Fibroblast of pulmonary artery (primary cell): ENCODE results near the gene PHF13.
A peak's percentile ranks its signal among the peaks of the same experiment; 100 is the strongest.

ENCODE experiments used
- DNase-seq: peaks from one replicate; pipeline ENCODE4 v3.0.0-alpha.2; 2010; ENCODE audit warnings: low read depth
- H3K4me3 ChIP-seq: replicated peaks from 2 replicates; pipeline ENCODE4 v1.5.1; 2011; ENCODE audit warnings: low read depth, mild to moderate bottlenecking, control low read depth, low read length, moderate library complexity
- CTCF ChIP-seq: IDR thresholded peaks from 2 replicates; pipeline ENCODE4 v1.5.1; 2011; ENCODE audit warnings: mild to moderate bottlenecking, control low read depth, low read length, inconsistent platforms; ENCODE audit errors: missing control alignments

The PHF13 gene

GRCh38 chr1:6624710-6625583 is 11.4 kb downstream of the PHF13 start, which contains the start of gene THAP3:
THAP3 (plus strand) TSS chr1:6624868; CDS start chr1:6625219, 351 bp downstream.
- no peak for TF ChIP-seq CTCF
- H3K4me3 ChIP-seq: peak within 1 kb of the TSS; percentile 71
- peak; percentile 86 for DNase-seq

- peak; percentile 60 for DNase-seq
- peak overlapping the region; percentile 71 for H3K4me3 ChIP-seq
- no peak for TF ChIP-seq CTCF
Measured at GRCh38 chr1:6625584-6626149, 12.1 kb downstream of the PHF13 start.

GRCh38 chr1:6627031-6627430 is 13.5 kb downstream of the PHF13 start:
- no peak for DNase-seq
- no peak for TF ChIP-seq CTCF
- H3K4me3 ChIP-seq: no peak overlapping the region

- no peak overlapping the region for H3K4me3 ChIP-seq
- DNase-seq: no peak
- TF ChIP-seq CTCF: no peak
Measured at GRCh38 chr1:6627841-6628545, 14.5 kb downstream of the PHF13 start.

- no peak for DNase-seq
- H3K4me3 ChIP-seq: no peak overlapping the region
- TF ChIP-seq CTCF: no peak
Measured at GRCh38 chr1:6628971-6629479, 15.5 kb downstream of the PHF13 start.

- no peak overlapping the region for H3K4me3 ChIP-seq
- DNase-seq: no peak
- TF ChIP-seq CTCF: no peak
Measured at GRCh38 chr1:6630027-6630426, 16.5 kb downstream of the PHF13 start.
